KMS-11 (cell line): Measurements from ENCODE around the gene CPHXL2.

Source experiments
- H2AFZ ChIP-seq: fragments of 200-600 bp; sonication (generic); 2 replicates; pipeline ENCODE4 v1.6.1; 2016; ENCODE audit warnings: antibody characterized with exemption, mixed run types, low read depth
- H3K27ac ChIP-seq: fragments of 200-600 bp; sonication (generic); 2 replicates; pipeline ENCODE4 v1.6.1; 2016; ENCODE audit warnings: mild to moderate bottlenecking, mixed run types
- H3K27me3 ChIP-seq: fragments of 200-600 bp; sonication (generic); 2 replicates; pipeline ENCODE4 v1.6.1; 2017; ENCODE audit warnings: mild to moderate bottlenecking, low read depth, mixed run types, moderate library complexity; ENCODE audit not compliant: insufficient read depth
- H3K36me3 ChIP-seq: fragments of 200-600 bp; sonication (generic); 2 replicates; pipeline ENCODE4 v1.6.1; 2017; ENCODE audit warnings: mild to moderate bottlenecking, mixed run types; ENCODE audit not compliant: insufficient read depth
- H3K4me1 ChIP-seq: fragments of 200-600 bp; sonication (generic); 2 replicates; pipeline ENCODE4 v1.6.1; 2016; ENCODE audit warnings: mild to moderate bottlenecking, low read depth, mixed run types; ENCODE audit not compliant: poor library complexity, severe bottlenecking
- H3K4me2 ChIP-seq: fragments of 200-600 bp; sonication (generic); 2 replicates; pipeline ENCODE4 v1.7.0; 2016; ENCODE audit warnings: mild to moderate bottlenecking, mixed run types
- H3K4me3 ChIP-seq: fragments of 200-600 bp; sonication (generic); IDR thresholded peaks from 2 replicates; pipeline ENCODE4 v1.6.1; 2017; ENCODE audit warnings: low read depth, low read length, mixed read lengths; ENCODE audit not compliant: insufficient read depth
- H3K79me2 ChIP-seq: fragments of 200-600 bp; sonication (generic); 2 replicates; pipeline ENCODE4 v1.6.1; 2016; ENCODE audit warnings: low read depth, mixed run types; ENCODE audit not compliant: insufficient read depth
- H3K9ac ChIP-seq: fragments of 200-600 bp; sonication (generic); 2 replicates; pipeline ENCODE4 v1.6.1; 2016; ENCODE audit warnings: mild to moderate bottlenecking, mixed run types
- H4K20me1 ChIP-seq: fragments of 200-600 bp; sonication (generic); 2 replicates; pipeline ENCODE4 v1.6.1; 2016; ENCODE audit warnings: mild to moderate bottlenecking, mixed run types; ENCODE audit not compliant: insufficient read depth
- TF ChIP-seq, protein P1 (sequence below): fragments of 200-600 bp; sonication (generic); conservative IDR thresholded peaks from 2 replicates; pipeline ENCODE4 v1.6.1; 2017; ENCODE audit warnings: low read depth, mild to moderate bottlenecking, antibody characterized with exemption, low read length, moderate library complexity, mixed read lengths

Gene CPHXL2

DNA sequence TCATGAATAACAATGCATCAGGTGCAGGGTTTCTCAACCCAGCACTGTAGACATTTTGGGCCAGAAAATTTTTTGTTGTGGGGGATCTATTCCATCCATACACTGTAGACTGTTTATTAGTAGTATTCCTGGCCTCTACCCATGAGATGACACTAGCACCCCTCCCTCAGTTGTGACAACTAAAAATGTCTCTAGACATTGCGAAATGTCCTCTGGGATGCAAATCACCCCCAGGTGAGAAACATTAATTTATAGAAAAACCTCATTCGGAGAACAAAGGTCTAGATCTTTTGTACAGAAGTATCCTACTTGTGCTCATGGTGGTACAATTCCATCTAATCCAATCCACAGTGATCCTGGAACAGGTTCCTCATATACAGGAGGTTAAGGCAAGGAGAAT is 58.0 kb downstream of the CPHXL2 start:
- H3K27ac ChIP-seq: no peak overlapping the region
- peaks cover 6% of the 10 kb centered on the region; the same call in 1 of the 2 replicates for H3K79me2 ChIP-seq
- H3K4me2 ChIP-seq: no peak overlapping the region
- H2AFZ ChIP-seq: no peak overlapping the region
- peaks cover 13% of the 10 kb centered on the region for H3K4me1 ChIP-seq
- TF ChIP-seq, protein P1, sequence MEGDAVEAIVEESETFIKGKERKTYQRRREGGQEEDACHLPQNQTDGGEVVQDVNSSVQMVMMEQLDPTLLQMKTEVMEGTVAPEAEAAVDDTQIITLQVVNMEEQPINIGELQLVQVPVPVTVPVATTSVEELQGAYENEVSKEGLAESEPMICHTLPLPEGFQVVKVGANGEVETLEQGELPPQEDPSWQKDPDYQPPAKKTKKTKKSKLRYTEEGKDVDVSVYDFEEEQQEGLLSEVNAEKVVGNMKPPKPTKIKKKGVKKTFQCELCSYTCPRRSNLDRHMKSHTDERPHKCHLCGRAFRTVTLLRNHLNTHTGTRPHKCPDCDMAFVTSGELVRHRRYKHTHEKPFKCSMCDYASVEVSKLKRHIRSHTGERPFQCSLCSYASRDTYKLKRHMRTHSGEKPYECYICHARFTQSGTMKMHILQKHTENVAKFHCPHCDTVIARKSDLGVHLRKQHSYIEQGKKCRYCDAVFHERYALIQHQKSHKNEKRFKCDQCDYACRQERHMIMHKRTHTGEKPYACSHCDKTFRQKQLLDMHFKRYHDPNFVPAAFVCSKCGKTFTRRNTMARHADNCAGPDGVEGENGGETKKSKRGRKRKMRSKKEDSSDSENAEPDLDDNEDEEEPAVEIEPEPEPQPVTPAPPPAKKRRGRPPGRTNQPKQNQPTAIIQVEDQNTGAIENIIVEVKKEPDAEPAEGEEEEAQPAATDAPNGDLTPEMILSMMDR: no peak
- H4K20me1 ChIP-seq: no peaks in the 10 kb centered on the region
- no peaks in the 10 kb centered on the region for H3K36me3 ChIP-seq
- no peaks in the 10 kb centered on the region for H3K27me3 ChIP-seq
- no peak overlapping the region for H3K9ac ChIP-seq
- no peak overlapping the region for H3K4me3 ChIP-seq

DNA sequence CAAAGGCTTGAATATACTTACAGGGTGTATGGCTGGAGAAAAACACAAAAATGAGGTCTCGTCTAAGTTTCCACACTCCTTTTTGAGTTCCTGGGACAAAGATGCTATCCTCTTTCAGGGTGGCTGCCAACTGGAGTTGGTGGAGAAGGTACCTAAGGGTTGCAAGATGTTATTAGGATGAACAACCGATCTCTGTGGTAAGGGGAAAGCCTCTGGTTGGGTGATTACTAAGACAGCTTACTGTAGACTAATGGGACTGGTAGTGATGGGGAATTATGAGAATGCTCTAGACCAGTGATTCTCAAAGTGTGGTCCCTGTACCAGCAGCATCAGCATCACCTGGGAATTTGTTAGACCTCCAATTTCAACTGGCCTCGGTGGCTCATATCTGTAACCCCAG is 59.7 kb downstream of the CPHXL2 start:
- H2AFZ ChIP-seq: no peak overlapping the region
- no peaks in the 10 kb centered on the region for H3K27me3 ChIP-seq
- TF ChIP-seq, protein P1: no peak
- H3K27ac ChIP-seq: no peak overlapping the region
- H3K4me2 ChIP-seq: no peak overlapping the region
- peaks cover 5% of the 10 kb centered on the region; the same call in 1 of the 2 replicates for H3K79me2 ChIP-seq
- H3K4me1 ChIP-seq: peaks cover 9% of the 10 kb centered on the region
- no peak overlapping the region for H3K4me3 ChIP-seq
- H3K9ac ChIP-seq: no peak overlapping the region
- no peaks in the 10 kb centered on the region for H3K36me3 ChIP-seq
- H4K20me1 ChIP-seq: no peaks in the 10 kb centered on the region

DNA sequence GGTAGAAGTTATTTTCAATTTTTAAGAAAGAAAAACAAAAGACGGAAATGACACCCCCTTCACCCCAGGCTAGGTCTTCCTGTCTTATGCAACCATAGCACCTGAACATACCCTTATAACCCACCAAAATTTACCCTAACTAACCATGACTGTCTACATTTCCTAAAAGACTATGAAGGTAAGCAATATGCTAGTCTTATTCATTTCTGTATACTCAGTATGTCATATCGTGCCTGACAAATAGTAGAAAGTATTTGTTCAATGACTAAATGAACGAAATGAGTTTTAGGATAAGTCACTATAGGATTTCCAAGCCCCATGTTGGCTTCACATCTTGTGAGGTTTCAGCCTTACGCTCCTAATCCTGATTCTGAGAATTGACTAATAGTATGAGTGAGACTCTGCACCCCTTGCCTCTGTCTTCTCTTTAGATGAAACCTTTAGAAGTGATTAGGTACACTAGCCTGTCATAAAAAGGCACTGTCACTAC is 60.2 kb downstream of the CPHXL2 start:
- TF ChIP-seq, protein P1: no peak
- Histone ChIP-seq H3K36me3 (no peaks in the 10 kb centered on the region), H3K4me1 (peaks cover 4% of the 10 kb centered on the region), H3K27me3 (no peaks in the 10 kb centered on the region), H3K27ac (no peak overlapping the region), H2AFZ (no peak overlapping the region), H4K20me1 (no peaks in the 10 kb centered on the region), H3K9ac (no peak overlapping the region), H3K4me2 (no peak overlapping the region), H3K4me3 (no peak overlapping the region), H3K79me2 (no peaks in the 10 kb centered on the region; the same call in 1 of the 2 replicates)

- Histone ChIP-seq H3K27ac (no peak overlapping the region), H3K36me3 (no peaks in the 10 kb centered on the region), H3K4me1 (no peaks in the 10 kb centered on the region), H3K27me3 (no peaks in the 10 kb centered on the region), H3K9ac (no peak overlapping the region), H4K20me1 (no peaks in the 10 kb centered on the region), H3K4me3 (no peak overlapping the region), H3K79me2 (no peaks in the 10 kb centered on the region), H3K4me2 (no peak overlapping the region), H2AFZ (no peak overlapping the region)
- TF ChIP-seq, protein P1: no peak
These were observed 61.2 kb downstream of the CPHXL2 start for GRCh38 chr16:75615619-75616018.
